AG20443 (cell line): Measurements from ENCODE around the gene SMO.
"Not testable (repeated sequence)": the region's sequence is repeated elsewhere in the genome, so short reads cannot be mapped to it uniquely, and the experiment has no call there.

ENCODE experiments used
- DNase-seq: peaks from one replicate; pipeline ENCODE4 v3.0.0; 2012; ENCODE audit warnings: low spot score, mixed read lengths

SMO gene

DNA sequence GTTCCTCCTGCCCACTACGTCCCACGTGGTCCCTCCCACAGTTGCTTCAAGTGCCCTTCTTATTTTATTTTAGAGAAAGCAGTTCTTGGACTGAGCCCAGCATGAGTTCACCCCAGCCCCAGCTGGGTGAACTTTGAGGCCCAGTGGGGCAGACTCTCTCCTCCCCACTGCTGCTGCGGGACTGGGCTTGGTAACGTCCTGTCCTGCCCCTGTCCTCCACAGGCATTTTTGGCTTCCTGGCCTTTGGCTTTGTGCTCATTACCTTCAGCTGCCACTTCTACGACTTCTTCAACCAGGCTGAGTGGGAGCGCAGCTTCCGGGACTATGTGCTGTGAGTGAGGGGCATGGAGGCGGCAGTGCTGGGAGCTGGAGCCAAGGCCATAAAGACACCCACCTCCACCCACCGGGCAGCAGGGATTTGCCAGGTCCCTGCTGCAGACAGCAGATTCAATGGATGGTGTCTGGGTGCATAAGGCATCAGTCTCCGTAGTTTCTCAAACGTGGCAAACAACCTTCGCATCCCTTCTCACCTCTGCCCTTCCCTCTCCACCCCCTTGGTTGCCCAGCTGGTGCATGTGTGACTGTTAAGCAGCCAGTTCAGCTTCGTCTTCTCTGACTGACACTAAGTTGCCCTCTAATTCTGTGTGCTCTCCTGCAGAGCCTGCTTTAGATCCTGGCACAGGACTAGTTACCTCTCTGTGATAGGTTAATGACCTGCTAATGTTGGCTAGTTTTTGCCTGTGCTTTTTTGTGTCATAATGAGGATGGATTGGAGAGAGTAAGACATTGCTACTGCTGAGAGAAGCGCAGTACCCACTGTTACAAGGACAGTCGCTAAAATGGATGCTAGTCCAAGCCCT lies 20.9 kb downstream of the SMO start:
- no peak for DNase-seq

DNA sequence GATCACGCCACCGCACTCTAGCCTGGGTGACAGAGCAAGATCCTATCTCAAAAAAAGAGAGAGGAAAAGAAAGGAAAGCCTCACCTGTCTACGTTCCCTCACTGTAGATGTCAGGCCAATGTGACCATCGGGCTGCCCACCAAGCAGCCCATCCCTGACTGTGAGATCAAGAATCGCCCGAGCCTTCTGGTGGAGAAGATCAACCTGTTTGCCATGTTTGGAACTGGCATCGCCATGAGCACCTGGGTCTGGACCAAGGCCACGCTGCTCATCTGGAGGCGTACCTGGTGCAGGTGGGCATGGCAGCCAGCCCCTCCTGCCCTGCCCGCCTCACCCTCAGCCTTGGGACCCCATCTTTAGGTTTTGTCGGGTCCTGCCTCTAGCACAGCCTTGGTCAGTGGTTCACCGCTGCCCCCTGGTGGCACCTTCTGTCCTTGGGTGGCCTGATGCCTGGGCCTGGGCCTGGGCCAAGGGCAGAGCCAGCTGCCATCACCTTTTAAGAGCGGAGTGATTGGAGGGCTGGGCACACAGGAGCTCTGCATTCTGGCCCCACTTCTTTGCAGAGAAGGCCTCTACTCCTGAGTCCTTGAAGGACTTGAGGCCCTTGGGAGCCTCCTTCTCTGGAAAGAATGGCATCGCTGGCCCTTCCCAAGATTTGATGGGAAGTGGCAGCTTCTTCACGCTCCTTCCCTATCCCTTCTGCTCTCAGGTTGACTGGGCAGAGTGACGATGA lies 22.0 kb downstream of the SMO start:
- DNase-seq, result peak; percentile 90

DNA sequence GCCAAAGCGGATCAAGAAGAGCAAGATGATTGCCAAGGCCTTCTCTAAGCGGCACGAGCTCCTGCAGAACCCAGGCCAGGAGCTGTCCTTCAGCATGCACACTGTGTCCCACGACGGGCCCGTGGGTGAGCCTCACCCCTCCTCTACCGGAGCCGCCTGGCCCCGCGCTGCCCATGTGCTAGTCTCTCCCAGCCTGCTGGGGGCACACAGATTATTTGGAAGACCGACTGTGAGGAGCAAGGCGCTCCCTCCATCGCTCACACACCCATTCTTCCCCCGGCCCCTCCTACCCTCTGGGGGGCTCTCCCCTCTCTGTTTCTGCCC lies 22.5 kb downstream of the SMO start:
- no peak for DNase-seq

DNA sequence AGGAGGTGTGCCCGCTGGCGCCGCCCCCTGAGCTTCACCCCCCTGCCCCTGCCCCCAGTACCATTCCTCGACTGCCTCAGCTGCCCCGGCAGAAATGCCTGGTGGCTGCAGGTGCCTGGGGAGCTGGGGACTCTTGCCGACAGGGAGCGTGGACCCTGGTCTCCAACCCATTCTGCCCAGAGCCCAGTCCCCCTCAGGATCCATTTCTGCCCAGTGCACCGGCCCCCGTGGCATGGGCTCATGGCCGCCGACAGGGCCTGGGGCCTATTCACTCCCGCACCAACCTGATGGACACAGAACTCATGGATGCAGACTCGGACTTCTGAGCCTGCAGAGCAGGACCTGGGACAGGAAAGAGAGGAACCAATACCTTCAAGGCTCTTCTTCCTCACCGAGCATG lies 23.7 kb downstream of the SMO start:
- DNase-seq, result no peak

DNA sequence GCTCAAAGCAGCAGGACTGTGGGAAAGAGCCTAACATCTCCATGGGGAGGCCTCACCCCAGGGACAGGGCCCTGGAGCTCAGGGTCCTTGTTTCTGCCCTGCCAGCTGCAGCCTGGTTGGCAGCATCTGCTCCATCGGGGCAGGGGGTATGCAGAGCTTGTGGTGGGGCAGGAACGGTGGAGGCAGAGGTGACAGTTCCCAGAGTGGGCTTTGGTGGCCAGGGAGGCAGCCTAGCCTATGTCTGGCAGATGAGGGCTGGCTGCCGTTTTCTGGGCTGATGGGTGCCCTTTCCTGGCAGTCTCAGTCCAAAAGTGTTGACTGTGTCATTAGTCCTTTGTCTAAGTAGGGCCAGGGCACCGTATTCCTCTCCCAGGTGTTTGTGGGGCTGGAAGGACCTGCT lies 24.2 kb downstream of the SMO start:
- no peak for DNase-seq

DNA sequence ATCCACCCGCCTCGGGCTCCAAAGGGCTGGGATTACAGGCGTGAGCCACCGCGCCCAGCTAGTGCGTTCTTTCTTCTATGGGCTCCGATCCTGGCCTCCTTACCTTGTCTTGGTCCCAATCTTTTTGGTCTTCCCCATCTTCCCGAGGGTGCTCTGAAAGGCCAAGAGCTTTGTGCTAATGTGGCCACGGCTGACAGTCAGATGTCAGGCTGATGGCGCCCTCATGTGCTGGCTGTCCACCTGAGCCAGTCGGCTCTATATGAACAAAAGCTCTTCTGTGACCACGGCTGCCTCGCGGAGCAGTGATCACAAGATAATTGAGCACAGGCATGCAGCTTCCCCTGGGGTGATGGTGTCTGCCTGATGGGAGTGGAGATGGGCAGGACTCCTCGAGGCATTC lies 25.4 kb downstream of the SMO start:
- no peak for DNase-seq

DNA sequence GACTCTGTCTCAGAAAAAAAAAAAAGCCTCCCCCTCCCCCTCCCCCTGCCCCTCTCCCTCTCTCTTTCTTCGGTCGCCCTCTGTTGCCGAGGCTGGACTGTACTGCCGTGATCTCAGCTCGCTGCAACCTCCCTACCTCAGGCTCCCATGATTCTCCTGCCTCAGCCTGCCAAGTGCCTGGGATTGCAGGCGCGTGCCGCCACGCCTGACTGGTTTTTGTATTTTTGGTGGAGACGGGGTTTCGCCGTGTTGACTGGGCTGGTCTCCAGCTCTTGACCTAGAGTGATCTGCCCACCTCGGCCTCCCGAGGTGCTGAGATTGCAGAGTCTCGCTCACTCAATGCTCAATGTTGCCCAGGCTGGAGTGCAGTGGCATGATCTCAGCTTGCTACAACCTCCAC lies 27.3 kb downstream of the SMO start:
- not testable (repeated sequence) for DNase-seq

DNA sequence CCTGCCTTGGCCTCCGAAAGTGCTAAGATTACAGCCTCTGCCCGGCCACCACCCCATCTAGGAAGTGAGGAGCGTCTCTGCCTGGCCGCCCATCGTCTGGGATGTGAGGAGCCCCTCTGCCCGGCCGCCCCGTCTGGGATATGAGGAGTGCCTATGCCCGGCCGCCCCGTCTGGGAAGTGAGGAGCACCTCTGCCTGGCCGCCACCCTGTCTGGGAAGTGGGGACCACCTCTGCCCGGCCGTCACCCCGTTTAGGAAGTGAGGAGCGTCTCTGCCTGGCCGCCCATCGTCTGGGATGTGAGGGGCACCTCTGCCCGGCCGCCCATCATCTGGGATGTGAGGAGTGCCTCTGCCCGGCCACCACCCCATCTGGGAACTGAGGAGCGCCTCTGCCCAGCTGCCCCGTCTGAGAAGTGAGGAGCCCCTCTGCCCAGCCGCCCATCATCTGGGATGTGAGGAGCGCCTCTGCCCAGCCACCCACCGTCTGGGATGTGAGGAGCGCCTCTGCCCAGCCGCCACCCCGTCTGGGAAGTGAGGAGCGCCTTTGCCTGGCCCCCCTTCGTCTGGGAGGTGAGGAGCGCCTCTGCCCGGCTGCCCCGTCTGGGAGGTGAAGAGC lies 27.8 kb downstream of the SMO start:
- not testable (repeated sequence) for DNase-seq

DNA sequence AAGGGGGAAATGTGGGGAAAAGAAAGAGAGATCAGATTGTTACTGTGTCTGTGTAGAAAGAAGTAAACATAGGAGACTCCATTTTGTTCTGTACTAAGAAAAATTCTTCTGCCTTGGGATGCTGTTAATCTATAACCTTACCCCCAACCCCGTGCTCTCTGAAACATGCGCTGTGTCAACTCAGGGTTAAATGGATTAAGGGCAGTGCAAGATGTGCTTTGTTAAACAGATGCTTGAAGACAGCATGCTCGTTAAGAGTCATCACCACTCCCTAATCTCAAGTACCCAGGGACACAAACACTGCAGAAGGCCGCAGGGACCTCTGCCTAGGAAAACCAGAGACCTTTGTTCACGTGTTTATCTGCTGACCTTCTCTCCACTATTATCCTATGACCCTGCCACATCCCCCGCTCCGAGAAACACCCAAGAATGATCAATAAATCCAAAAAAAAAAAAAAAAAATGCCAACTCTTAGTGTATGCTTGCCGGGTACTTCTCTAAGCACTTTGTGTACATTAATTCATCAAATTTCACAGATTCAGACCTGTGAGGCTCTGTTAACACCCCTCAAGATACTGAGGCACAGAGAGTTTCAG lies 28.5 kb downstream of the SMO start:
- DNase-seq, result not testable (repeated sequence)

DNA sequence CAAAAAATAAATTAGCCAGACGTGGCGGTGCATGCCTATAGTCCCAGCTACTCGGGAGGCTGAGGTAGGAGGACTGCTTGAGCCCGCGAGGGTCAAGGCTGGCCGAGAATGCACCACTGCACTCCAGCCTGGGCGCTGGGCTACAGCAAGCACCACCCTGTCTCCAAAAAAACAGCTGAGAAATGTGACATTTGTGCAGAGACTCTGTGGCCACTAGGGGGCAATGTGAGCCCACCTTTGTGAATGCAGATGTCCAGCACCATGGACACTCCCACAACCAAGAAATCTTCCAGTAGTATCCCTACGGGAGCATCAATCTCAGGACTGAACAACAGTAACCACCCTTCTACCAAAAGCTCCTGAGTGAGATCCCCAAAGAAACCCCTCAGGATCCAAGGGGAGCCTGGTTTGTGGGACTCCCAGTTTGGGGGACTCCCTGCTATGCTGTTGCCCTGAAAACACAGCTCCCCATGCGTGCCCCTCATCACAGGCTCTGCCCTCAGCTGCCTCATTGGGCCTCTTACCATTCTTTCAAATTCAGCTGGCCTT lies 30.2 kb downstream of the SMO start:
- peak; percentile 89 for DNase-seq

DNA sequence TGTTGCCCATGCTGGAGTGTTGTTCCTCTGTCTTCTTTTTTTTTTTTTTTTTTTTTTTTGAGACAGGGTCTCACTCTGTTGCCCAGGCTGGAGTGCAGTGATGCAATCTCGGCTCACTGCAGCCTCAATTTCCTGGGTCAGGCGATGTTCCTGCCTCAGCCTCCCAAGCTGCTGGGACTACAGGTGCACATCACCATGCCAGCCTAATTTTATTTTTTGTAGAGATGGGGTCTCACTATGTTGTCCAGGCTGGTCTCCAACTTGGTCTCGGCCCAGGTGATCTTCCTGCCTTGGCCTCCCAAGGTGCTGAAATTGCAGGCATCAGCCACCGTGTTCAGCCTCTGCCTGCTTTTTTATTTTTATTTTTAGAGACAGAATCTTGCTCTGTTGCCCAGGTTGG lies 30.7 kb downstream of the SMO start:
- not testable (repeated sequence) for DNase-seq

DNA sequence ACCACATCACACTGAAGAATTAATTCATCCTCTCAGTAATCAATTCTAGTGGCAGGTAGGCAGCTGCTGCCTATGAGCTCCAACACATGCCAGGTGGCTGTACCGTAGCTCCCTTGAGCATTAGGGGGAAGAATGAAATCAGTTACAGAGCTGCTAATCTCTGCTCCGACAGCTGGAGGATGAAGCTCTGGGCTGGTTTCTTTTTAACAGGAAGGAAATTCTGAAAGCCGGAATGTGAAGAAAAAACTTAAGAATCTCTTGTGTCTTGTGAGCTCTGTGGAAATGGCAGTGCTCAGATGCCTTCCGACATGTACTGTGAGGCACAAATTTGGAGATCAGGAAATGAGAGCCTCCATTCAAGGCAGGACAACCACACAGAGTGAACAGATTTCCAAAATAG lies 33.6 kb downstream of the SMO start:
- DNase-seq, result no peak

DNA sequence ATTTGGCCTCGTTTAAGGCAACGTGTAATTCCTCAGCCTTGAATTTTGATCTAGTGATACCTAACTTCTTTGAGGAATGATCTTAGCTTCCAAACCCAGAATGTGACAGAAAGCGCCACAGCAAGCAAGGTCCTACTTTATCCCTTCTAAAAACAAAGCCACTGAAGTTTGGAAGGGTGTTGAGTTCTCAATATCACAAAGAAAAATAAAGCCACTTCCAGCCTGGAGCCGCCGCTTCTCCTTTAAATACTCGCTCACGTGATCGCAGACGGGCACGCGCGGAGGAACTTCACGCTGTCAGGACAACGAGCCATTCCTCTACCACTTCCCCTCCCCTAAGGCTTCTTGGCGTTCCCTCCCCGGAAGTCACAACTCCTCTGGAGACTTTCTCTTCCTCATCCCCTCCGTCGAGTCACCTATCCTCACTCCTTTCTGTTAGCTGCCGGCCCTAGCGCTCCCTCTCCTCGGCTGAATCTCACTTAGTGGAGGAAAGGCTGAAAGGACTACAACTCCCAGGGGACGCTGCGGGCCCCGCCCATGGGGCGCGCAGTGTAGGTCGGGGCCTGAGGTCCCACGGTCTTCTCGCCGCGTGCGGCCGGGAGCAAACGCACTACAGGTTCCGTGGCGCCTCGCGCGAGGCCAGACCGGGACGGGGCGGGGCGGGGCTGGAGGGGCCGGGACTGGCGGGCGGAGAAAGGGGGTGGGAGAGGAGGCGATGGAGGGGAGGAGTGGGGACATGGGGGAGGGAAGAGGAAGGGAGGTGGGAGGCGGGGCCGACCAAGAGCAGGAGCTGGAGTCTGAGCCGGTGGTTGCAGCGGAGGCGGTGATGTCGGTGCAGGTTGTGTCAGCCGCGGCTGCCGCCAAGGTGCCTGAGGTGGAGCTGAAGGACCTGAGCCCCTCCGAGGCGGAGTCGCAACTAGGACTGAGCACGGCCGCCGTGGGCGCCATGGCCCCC lies 36.1 kb downstream of the SMO start, which contains the start of gene AHCYL2:
Gene AHCYL2 (plus strand): TSS at position 780 of the 955 bp plus-strand sequence.
- peak; percentile 98 for DNase-seq

DNA sequence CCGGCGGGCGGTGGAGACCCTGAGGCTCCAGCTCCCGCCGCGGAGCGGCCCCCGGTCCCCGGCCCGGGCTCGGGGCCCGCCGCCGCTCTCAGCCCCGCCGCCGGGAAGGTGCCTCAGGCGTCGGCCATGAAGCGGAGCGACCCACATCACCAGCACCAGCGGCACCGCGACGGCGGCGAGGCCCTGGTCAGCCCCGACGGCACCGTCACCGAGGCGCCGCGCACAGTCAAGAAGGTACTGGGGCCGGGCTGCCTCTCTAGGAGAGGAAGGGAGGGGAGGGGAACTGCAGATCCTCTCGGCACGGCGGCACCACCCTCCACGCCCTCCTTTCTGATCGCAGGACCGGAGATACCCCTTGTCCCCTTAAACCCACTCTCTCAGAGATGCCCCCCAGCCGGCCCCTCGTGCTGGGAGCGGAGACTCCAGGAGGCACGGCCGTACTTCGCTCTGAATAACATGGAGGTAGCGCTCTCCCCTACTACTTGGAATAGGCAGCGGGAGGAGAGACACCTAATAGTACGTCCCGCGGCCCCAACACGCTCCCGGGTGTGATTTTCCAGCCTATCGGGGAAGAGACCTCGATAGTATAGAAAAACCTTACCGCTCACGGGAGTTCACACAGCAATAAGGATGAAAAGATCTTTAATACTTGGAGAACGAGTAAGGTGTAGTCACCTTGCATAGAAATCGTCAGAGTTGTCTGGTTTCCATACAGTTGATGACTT lies 36.9 kb downstream of the SMO start:
- DNase-seq, result peak; percentile 51

DNA sequence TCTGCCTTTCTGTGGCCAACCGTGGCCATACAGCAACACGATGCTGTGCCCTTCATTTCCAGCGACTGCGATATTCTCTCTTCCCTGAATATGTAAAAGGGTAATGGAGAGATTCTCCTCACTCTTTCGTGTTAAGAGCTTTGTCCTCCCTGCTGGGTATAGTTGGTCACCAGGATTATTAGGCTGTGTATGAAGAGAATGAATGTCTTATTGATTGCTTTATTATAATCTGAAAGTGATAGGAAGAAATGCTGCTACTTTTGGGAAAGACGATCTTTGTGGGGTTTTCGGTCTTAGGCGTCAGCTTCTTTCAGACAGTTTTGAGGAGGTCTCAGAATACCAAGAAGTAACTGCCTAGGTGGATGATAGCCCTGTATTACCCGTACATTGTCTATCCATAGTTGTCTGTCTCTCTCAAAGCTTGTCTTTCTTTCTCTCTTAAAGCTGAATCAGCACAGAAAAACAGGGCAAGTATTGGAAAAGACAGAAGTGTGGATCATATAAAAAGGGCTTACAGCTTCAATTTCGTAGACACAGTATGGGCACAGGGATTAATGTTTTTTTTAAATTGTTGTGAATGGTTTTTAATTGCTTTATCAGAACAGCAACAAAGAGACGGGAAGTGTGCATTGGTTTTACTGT lies 37.6 kb downstream of the SMO start:
- no peak for DNase-seq

DNA sequence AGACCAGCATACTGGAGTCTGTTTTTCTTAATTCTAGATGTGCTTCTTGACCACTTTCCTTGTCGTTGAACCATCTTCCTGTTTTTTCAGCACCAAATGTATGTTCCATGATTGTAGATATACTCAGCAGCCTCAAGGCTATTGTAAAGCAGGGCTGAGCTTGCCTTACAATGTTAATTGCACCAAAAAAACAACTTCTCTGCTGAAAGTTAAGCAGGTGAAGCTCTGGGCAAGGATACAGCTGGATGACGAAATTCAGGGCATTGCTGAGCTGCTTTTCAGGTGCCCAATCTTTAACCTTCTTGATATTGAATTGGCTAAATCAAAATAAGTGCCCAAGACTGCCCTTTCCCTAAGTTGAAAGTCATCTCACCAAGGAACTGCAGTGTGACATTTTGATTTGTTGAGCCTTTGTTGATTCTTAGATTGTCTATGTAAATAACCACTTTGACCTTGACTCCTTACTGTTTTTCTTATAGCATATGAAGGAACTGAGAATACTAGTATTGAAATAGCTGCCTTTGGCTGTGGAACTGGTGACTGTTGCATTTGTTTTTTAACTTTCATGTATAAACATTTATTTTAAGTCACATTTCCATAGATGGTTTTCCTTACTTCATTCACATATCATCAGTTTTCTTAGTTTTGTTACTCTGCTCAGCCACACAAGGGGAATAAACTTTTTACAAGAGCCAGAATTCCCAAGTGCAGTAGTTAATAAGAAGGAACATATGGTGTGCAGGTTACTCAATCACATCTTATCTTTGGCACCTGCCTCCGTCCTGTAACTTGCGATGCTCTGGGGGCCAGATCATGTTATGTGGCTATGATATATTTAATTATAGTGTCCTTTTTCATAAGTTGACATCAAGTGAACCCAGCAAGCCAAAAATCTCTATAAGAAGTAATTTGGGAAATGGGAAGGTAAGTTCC lies 39.5 kb downstream of the SMO start:
- no peak for DNase-seq

DNA sequence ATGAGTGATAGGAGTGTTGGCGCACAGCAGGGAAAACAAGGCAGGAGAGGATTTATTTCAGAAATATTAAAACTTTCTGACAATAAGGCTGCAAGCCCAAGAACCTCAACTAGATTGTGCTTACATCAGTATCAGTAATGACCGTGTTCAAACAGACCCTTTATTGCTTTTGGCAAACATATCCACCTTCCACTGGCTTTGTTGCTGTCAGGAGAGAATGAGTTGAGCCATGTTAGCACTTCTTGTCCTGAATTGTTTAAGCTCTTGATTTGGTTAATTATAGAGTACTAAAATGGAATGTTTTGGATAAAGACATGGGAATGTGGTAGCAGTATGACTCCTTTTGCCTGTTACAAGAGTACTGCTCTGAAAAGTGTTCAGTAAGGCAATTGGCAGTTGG lies 40.2 kb downstream of the SMO start:
- no peak for DNase-seq

DNA sequence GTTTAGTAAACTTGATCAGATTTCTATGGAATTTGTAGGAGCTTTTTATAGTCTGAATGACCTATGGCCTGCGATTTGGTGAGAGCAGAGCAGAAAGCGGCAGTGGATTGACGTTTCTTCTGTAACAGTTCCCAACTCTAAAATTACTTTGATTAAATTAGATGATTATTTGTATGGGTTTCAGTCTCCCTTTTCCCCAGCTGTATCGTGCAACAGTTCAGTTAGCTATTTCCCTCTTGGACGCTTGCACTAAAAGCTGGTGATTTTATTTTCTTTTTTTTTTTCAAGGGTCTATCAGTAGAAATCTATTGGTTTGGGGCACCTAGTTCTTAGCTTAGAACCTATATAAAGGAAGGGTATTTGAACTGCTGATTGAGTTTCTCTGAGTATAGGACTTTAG lies 43.2 kb downstream of the SMO start:
- DNase-seq, result no peak

DNA sequence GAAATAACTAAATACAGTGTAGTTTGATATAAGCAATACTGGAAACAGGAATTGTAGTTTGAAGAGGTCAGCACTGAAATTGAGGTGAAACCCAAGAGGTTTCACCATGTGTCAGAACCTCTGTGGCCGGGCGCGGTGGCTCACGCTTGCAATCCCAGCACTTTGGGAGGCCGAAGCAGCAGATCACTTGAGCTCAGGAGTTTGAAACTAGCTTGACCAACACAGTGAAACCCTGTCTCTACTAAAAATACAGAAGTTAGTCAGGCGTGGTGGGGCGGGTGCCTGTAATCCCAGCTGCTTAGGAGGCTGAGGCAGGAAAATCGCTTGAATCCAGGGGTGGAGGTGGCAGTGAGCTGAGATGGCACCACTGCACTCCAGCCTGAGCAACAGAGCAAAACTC lies 50.1 kb downstream of the SMO start:
- no peak for DNase-seq
